Gastrocnemius medialis (tissue), 4 donors: Measurements from ENCODE around the gene TRMT44.

Source experiments
- CTCF ChIP-seq, 5 experiments: fragments of 450-650 bp in 3 of 5; fragments of 200-600 bp in 2 of 5; sonication (generic) in 2 of 5; IDR thresholded peaks in 4 of 5; conservative IDR thresholded peaks in 1 of 5; 1 replicate in 4 of 5; 2 replicates in 1 of 5; pipeline ENCODE4 v1.5.1; 2016 to 2019; ENCODE audit warnings: antibody characterized with exemption in 5 of 5, mild to moderate bottlenecking in 3 of 5, moderate library complexity in 3 of 5
- POLR2A ChIP-seq, 2 donors: fragments of 450-650 bp; IDR thresholded peaks; one replicate each; pipeline ENCODE4 v1.6.1; 2017; ENCODE audit warnings: antibody characterized with exemption in 2 of 2, mild to moderate bottlenecking in 2 of 2, moderate library complexity in 2 of 2

- no peak for TF ChIP-seq CTCF (IDR thresholded peaks at IDR 0.05 in 4 of 5, conservative IDR thresholded peaks at IDR 0.05 in 1 of 5)
- no peak for TF ChIP-seq POLR2A (IDR thresholded peaks at IDR 0.05)
Measured at GRCh38 chr4:8422327-8422726, 18.2 kb upstream of the TRMT44 start.
